Measurements from ENCODE around the gene MACF1. TPM values are rescaled to one million over a fixed set of nuclear protein-coding genes. Genes with fewer than 3 reads are reported as not detected.
A peak's percentile ranks its signal among the peaks of the same experiment; 100 is the strongest.

Gene MACF1, protein sequence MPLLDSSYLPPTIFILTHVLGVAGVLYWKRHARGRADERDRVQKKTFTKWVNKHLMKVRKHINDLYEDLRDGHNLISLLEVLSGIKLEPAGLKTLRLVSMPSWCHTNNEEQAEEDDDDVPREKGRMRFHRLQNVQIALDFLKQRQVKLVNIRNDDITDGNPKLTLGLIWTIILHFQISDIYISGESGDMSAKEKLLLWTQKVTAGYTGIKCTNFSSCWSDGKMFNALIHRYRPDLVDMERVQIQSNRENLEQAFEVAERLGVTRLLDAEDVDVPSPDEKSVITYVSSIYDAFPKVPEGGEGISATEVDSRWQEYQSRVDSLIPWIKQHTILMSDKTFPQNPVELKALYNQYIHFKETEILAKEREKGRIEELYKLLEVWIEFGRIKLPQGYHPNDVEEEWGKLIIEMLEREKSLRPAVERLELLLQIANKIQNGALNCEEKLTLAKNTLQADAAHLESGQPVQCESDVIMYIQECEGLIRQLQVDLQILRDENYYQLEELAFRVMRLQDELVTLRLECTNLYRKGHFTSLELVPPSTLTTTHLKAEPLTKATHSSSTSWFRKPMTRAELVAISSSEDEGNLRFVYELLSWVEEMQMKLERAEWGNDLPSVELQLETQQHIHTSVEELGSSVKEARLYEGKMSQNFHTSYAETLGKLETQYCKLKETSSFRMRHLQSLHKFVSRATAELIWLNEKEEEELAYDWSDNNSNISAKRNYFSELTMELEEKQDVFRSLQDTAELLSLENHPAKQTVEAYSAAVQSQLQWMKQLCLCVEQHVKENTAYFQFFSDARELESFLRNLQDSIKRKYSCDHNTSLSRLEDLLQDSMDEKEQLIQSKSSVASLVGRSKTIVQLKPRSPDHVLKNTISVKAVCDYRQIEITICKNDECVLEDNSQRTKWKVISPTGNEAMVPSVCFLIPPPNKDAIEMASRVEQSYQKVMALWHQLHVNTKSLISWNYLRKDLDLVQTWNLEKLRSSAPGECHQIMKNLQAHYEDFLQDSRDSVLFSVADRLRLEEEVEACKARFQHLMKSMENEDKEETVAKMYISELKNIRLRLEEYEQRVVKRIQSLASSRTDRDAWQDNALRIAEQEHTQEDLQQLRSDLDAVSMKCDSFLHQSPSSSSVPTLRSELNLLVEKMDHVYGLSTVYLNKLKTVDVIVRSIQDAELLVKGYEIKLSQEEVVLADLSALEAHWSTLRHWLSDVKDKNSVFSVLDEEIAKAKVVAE (N-terminal part only)
- total RNA-seq (100 to 1,000 TPM in 3 of 6 donors, 10 to 100 TPM in 3; 80.3 to 161 (median 107) TPM), polyA plus RNA-seq (10 to 100 TPM; 49.8 to 58.8 TPM)

DNA sequence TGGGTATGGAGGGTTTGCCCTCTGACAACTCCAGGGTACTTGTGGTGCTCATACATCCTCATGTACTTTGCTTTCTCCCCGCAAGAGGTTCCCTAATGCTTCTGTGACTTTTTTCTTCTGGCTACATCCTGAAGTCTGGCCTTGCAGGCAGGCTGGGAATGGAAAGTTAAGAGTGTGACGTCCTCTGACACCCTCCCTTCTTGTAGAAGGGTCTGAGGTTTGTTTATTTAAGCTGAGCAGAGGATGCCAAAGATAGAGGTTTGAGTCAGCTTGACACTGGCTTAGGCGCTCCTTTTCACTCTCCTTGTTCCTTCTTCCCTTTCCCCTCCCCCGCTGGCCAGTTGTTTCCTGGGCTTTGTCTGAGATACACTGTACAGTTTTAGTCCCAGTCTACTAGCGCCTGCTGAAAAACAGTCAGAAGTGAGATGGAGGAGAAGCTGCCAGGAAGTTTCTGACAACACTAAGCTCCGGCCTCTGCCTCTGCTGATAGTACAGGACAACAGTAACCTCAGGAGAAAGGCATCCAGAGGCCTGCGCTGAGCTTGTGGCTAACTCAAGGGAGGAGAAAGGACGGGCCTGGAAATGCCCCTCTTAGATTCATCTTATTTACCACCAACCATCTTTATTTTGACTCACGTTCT, at the start of gene MACF1:
Gene MACF1, plus strand, starts transcription at position 255 of the 641 bp plus-strand sequence. Its CDS starts 328 bp downstream, at position 583.
- DNase-seq = peak in 1 of 6 donors; percentile 47
- no peaks in the 10 kb centered on the region for H3K27me3 ChIP-seq
- intact Hi-C loops (cut with DNase I) = no loop called here
- FAIRE-seq = no peak
- no peaks in the 10 kb centered on the region for H3K36me3 ChIP-seq
- peak within 1 kb of the TSS in 3 of 4 donors; percentile 29 to 80 (median 59) for H3K27ac ChIP-seq
- ATAC-seq = peak; percentile 35 to 75 (median 66)
- no peaks in the 10 kb centered on the region for H3K9me3 ChIP-seq
- WGBS, 2 donors = 55 to 61% methylated on average over 9 of the region's 9 CpGs
- TF ChIP-seq, protein P1, sequence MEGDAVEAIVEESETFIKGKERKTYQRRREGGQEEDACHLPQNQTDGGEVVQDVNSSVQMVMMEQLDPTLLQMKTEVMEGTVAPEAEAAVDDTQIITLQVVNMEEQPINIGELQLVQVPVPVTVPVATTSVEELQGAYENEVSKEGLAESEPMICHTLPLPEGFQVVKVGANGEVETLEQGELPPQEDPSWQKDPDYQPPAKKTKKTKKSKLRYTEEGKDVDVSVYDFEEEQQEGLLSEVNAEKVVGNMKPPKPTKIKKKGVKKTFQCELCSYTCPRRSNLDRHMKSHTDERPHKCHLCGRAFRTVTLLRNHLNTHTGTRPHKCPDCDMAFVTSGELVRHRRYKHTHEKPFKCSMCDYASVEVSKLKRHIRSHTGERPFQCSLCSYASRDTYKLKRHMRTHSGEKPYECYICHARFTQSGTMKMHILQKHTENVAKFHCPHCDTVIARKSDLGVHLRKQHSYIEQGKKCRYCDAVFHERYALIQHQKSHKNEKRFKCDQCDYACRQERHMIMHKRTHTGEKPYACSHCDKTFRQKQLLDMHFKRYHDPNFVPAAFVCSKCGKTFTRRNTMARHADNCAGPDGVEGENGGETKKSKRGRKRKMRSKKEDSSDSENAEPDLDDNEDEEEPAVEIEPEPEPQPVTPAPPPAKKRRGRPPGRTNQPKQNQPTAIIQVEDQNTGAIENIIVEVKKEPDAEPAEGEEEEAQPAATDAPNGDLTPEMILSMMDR (IDR thresholded peaks at IDR 0.05) = no peak
- peak within 1 kb of the TSS in 1 of 4 donors; percentile 14 for H3K4me3 ChIP-seq
- peaks cover 0 to 9% (median 6%) of the 10 kb centered on the region in 3 donors for H3K4me1 ChIP-seq

DNA sequence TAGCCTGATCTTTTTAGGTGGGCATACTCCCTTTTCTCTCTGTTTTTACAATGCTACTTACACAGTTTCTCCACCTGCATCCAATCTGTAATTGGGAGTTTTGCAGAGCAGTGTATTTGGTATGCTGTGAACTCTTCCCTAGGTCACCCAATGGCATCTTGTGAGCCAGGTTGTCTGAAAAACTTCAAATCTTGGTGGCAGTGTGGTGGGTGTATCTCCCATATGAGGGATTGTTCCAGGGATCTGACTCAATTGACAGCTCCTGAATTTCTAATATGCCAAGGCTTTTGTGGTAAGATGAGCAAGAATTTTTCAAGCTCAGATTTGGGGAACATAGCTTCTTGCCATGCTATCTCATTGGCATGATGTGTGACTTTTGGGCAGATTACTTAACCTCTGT, 47.2 kb upstream of the MACF1 start:
- ATAC-seq (no peak), DNase-seq (no peak), FAIRE-seq (no peak)
- no peak overlapping the region for H3K4me3 ChIP-seq
- TF ChIP-seq, protein P1 (IDR thresholded peaks at IDR 0.05) = no peak
- no peaks in the 10 kb centered on the region for H3K36me3 ChIP-seq
- no peaks in the 10 kb centered on the region for H3K9me3 ChIP-seq
- H3K27me3 ChIP-seq = no peaks in the 10 kb centered on the region
- H3K27ac ChIP-seq = peak overlapping the region; percentile 85 to 94 (median 88)
- peaks cover 29 to 69% (median 53%) of the 10 kb centered on the region in 3 donors for H3K4me1 ChIP-seq
- intact Hi-C loops (cut with DNase I) = no loop called here

DNA sequence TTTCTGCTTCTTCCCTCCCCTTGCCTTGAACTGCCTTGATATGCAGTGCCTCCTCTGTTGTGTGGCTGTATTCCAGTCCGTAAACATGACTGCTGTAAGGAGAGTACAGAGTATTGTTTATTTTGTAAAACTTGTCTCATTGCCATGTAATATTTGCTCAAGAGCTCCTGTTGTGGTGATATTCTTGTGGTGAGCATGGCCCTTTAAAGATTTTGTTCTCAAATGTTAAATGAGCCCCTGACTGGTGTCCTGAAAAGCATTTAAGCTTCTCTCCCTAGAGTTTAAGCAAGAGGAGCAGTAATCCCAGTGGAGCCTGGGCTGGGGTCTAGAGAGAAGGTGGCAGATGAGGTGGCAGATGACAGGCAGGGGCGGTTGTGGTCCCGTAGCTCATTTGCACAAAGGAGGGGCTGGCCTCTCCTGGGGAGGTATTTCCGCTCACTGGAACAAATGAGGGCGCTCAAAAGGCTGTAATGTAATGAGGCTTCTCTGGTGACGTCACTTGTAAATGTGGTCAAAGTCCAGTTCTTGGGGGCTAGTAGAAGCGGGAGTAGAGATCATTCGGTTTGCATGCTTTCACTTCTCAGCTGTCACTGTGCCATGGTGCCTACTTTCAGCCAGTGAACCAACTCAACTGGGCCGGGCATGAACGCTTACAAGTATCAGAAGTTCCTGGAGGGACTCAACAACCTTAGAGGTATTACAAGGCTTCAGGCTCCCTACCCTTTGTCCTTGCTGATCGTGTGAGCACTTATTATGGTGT, 46.0 kb upstream of the MACF1 start:
- Histone ChIP-seq H3K4me1 (peaks cover 22 to 57% (median 41%) of the 10 kb centered on the region in 3 donors), H3K27ac (peak overlapping the region; percentile 85 to 94 (median 88)), H3K9me3 (no peaks in the 10 kb centered on the region), H3K27me3 (no peaks in the 10 kb centered on the region), H3K36me3 (no peaks in the 10 kb centered on the region), H3K4me3 (peak overlapping the region in 2 of 4 donors; percentile 25 to 32)
- TF ChIP-seq, protein P1 (IDR thresholded peaks at IDR 0.05) = no peak
- 11 to 13% methylated on average over 11 of the region's 11 CpGs for WGBS, 2 donors
- DNase-seq (peak; percentile 65 to 89 (median 80)), ATAC-seq (peak; percentile 85 to 89 (median 89)), FAIRE-seq (no peak)
- intact Hi-C loops (cut with DNase I) = no loop called here

Measured in pancreas (tissue), 10 donors.